GM10266 (cell line): ENCODE data around the gene PHF21A.

Experiments used
- DNase-seq: peaks from one replicate; pipeline ENCODE4 v3.0.0; 2012; ENCODE audit errors: extremely low spot score
- CTCF ChIP-seq: IDR thresholded peaks from 2 replicates; pipeline ENCODE4 v1.5.1; 2012; ENCODE audit warnings: mild to moderate bottlenecking, low read depth; ENCODE audit not compliant: control insufficient read depth, insufficient read depth; ENCODE audit errors: missing control alignments

The PHF21A gene

GRCh38 chr11:46003572-46003971 is 117.7 kb downstream of the PHF21A start:
- TF ChIP-seq CTCF: no peak

DNA sequence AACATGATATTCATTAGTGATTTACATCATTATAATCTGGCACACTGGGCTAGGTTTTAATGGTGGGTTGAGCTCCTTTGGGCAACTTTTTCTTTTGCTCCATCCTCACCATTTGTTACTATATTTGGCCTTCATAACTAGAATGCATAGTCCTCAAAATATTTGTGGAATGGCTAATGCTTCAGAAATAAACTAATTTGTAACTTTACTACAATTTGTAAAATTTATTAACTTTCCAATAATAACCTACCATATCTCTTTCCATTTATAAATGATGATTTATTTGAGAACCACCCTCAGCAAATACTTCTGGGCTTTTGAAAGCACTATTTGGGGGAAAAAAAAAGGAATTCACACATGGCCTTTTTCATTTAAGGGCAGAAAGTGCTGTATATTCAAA is 119.1 kb downstream of the PHF21A start:
- TF ChIP-seq CTCF: no peak
- DNase-seq: no peak

More at GRCh38 chr11:46003572-46003971, 117.7 kb downstream of the PHF21A start:
- DNase-seq: no peak

GRCh38 chr11:46001448-46001914 is 119.8 kb downstream of the PHF21A start:
- no peak for DNase-seq
- TF ChIP-seq CTCF: no peak

- no peak for TF ChIP-seq CTCF
- no peak for DNase-seq
Observed at GRCh38 chr11:45997599-45997998, 123.7 kb downstream of the PHF21A start.

DNA sequence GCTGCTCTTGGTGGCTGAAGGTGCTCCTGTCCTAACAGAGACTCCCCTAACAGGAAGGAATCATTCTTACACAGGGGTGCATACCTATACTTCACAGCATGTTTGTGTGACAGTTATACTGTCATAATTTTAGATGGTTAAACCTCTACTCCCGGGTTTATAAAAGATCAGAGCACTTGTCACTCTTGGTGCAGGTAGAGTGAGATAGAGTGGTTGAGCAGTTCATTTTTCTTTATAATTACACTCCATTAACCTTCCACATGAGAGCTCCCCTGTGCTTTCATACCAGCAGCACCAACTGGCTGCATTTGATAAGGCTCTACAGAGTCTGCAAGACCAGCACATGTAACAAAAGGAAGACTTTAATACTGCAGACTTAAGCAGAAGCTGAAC is 125.9 kb downstream of the PHF21A start:
- DNase-seq: no peak
- no peak for TF ChIP-seq CTCF

- no peak for TF ChIP-seq CTCF
- DNase-seq: no peak
Observed at GRCh38 chr11:45994371-45995341, 126.6 kb downstream of the PHF21A start.

GRCh38 chr11:45993531-45994001 is 127.7 kb downstream of the PHF21A start:
- DNase-seq: no peak
- no peak for TF ChIP-seq CTCF
